ENCODE results near the gene MYBPH. TPM values are rescaled to one million over a fixed set of nuclear protein-coding genes. Genes with fewer than 3 reads are reported as not detected.

MYBPH gene
- total and polyA plus RNA-seq, 10 of the 15 experiments (the other 5 are each of a cell fraction or from before 2014, with no cell fraction given), result 0.06 to 0.10 TPM; not detected in 8

DNA sequence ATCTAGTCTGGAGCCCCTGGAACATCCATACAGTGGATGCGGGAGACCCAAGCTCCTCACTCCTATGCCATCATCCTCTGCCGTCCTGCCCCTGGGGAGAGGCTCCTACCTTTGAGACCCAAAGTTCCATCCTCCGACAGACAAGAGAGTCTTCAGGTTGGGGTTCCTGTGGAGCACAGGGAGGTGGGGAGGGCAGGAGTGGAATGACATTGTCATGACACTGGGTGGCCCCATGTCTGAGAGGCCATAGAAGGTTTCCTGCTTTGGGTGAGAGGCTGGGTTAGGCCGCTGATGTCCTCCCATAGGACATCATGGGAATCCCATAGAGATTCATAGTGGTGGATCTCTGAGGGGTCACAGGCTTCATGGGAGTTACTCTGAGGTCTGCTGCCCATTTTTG is 8.8 kb upstream of the MYBPH start (continued):
- TF ChIP-seq, protein P1, sequence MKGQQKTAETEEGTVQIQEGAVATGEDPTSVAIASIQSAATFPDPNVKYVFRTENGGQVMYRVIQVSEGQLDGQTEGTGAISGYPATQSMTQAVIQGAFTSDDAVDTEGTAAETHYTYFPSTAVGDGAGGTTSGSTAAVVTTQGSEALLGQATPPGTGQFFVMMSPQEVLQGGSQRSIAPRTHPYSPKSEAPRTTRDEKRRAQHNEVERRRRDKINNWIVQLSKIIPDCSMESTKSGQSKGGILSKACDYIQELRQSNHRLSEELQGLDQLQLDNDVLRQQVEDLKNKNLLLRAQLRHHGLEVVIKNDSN (IDR thresholded peaks at IDR 0.05; ENCODE audit: borderline replicate concordance, extremely low read length, insufficient read depth, low read depth, low read length), result no peak
- TF ChIP-seq POLR2AphosphoS5 (IDR thresholded peaks at IDR 0.05; ENCODE audit: low read length) (no peak), JUND (IDR thresholded peaks at IDR 0.05; ENCODE audit: low read depth, low read length) (no peak), CBX5 (IDR thresholded peaks at IDR 0.05; ENCODE audit: low read depth) (no peak), SP1 (IDR thresholded peaks at IDR 0.05; ENCODE audit: low read depth, low read length) (no peak), IKZF2 (IDR thresholded peaks at IDR 0.05) (no peak)

DNA sequence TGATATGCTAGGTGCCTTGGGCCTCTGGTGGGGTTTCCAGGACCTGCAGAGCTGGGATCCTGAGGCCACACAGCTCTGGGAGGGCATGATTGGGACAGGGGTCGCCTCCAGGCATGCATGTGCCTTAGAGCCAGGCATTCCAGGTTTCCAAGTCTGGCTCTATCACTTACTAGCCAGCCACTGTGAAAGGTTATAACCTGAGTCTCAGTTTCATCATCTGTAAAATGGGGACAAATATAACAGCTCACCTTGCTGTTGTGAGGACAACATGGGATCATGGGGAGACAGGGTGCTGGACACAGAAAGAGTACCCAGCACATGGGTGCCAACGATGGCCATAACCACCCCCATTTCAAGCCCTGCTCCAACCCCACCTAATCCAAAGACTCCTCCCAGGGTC is 8.2 kb upstream of the MYBPH start:
- Histone ChIP-seq H3K4me2 (ENCODE audit: control insufficient read depth, insufficient read depth) (no peak overlapping the region), H3K4me3 (no peak overlapping the region), H3K27me3 (replicated peaks in 1 of 2; ENCODE audit: control insufficient read depth in 2 of 2, insufficient read depth in 2 of 2, low read length in 1 of 2) (no peaks in the 10 kb centered on the region; a peak in 1 of 4 replicates), H3K36me3 (ENCODE audit: control insufficient read depth in 2 of 2, insufficient read depth in 2 of 2, low read length in 1 of 2) (no peaks in the 10 kb centered on the region), H3K79me2 (ENCODE audit: control insufficient read depth, insufficient read depth, low read length) (no peaks in the 10 kb centered on the region), H3K9ac (ENCODE audit: control insufficient read depth, insufficient read depth, low read length) (no peak overlapping the region), H3K4me1 (ENCODE audit: control insufficient read depth, insufficient read depth, low read length) (0 out of 2 replicates have a peak, but pooled peaks cover 2% of the 10 kb centered on the region), H3K9me3 (replicated peaks; ENCODE audit: control insufficient read depth, insufficient read depth, low read length) (no peaks in the 10 kb centered on the region), H2AFZ (ENCODE audit: control insufficient read depth, low read depth, low read length) (no peak overlapping the region), H4K20me1 (ENCODE audit: control insufficient read depth, insufficient read depth) (no peaks in the 10 kb centered on the region), H3K27ac (ENCODE audit: control insufficient read depth, insufficient read depth) (no peak overlapping the region)
- intact Hi-C loops (cut with micrococcal nuclease; ENCODE audit: unreplicated experiment), result no loop called here
- DNase-seq (ENCODE audit: low read depth, low spot score) (no peak), FAIRE-seq (no peak), ATAC-seq (no peak)
- ChIA-PET CTCF (interaction anchor here (1.2 to 3.6 kb wide), 2 partner anchors 11 to 31 kb away, joined by 3 to 25 read pairs; no protein-coding TSS in a partner anchor), POLR2A (no interaction called here), SMC1A (ENCODE audit: uncharacterized antibody, unreplicated experiment) (interaction anchor here (0.6 to 3.4 kb wide), 2 partner anchors 11 to 67 kb away, joined by 3 to 10 read pairs; no protein-coding TSS in a partner anchor), RAD21 (ENCODE audit: unreplicated experiment) (interaction anchor here (2.8 kb wide), 1 partner anchor 32 kb away, joined by 7 read pairs; no protein-coding TSS in a partner anchor)
- in situ Hi-C loops (cut with MboI), result no loop called here
- TF ChIP-seq SIX5 (IDR thresholded peaks at IDR 0.05; ENCODE audit: low read depth, low read length, severe bottlenecking), result no peak
- 4% methylated on average over 2 of the region's 2 CpGs for WGBS (ENCODE audit: insufficient coverage, insufficient replicate concordance, low lambda C conversion rate, missing lambda C conversion rate)
- BruUV-seq (replicated peaks), result no TSS peak
